Mesenchymal stem cell (in vitro differentiated cells and primary cell): ENCODE measurements around the gene CDH1.

Experiments used
- DNase-seq: peaks from one replicate; pipeline ENCODE4 v3.0.0-alpha.2; 2013
- H2AFZ ChIP-seq: one replicate; pipeline ENCODE4 v1.6.1; 2013; ENCODE audit warnings: low read depth, mild to moderate bottlenecking, control low read depth, inconsistent platforms, low read length, moderate library complexity
- H2AK5ac ChIP-seq: 2 replicates; pipeline ENCODE4 v1.6.1; 2013; ENCODE audit warnings: low read length, moderate library complexity, mild to moderate bottlenecking, inconsistent platforms; ENCODE audit not compliant: severe bottlenecking
- H2BK120ac ChIP-seq: one replicate; pipeline ENCODE4 v1.6.1; 2013; ENCODE audit warnings: low read depth, mild to moderate bottlenecking, inconsistent platforms, low read length, moderate library complexity
- H2BK12ac ChIP-seq, 2 experiments: one replicate each; pipeline ENCODE4 v1.6.1; 2013; ENCODE audit warnings: inconsistent platforms in 2 of 2, low read length in 2 of 2, mild to moderate bottlenecking in 2 of 2, moderate library complexity in 2 of 2, control low read depth in 1 of 2
- H2BK15ac ChIP-seq: one replicate; pipeline ENCODE4 v1.6.1; 2013; ENCODE audit warnings: mild to moderate bottlenecking, low read depth, inconsistent platforms; ENCODE audit not compliant: poor library complexity, severe bottlenecking
- H2BK5ac ChIP-seq: 2 replicates; pipeline ENCODE4 v1.6.1; 2013; ENCODE audit warnings: low read depth, mild to moderate bottlenecking, low read length, control low read depth, inconsistent platforms; ENCODE audit not compliant: poor library complexity, severe bottlenecking
- H3K14ac ChIP-seq, 2 experiments: one replicate each; pipeline ENCODE4 v1.6.1; 2013; ENCODE audit warnings: inconsistent platforms in 2 of 2, low read length in 2 of 2, control low read depth in 1 of 2, mild to moderate bottlenecking in 1 of 2, moderate library complexity in 1 of 2
- H3K18ac ChIP-seq, 2 experiments: one replicate each; pipeline ENCODE4 v1.6.1; 2013; ENCODE audit warnings: inconsistent platforms in 2 of 2, low read length in 2 of 2, control low read depth in 1 of 2, low read depth in 1 of 2, mild to moderate bottlenecking in 1 of 2
- H3K23ac ChIP-seq, 2 experiments: one replicate each; pipeline ENCODE4 v1.6.1; 2013; ENCODE audit warnings: inconsistent platforms in 2 of 2, low read length in 2 of 2, mild to moderate bottlenecking in 2 of 2, moderate library complexity in 2 of 2, control low read depth in 1 of 2
- H3K27ac ChIP-seq: 2 replicates; pipeline ENCODE4 v1.5.1; 2013; ENCODE audit warnings: mild to moderate bottlenecking, moderate library complexity, low read length, control low read depth, inconsistent platforms; ENCODE audit not compliant: poor library complexity, severe bottlenecking
- H3K27me3 ChIP-seq, 2 experiments: 2 replicates each; pipeline versions ENCODE4 v1.6.1 to v1.7.0; 2013; ENCODE audit warnings: low read length in 2 of 2, mild to moderate bottlenecking in 2 of 2, moderate library complexity in 2 of 2, control low read depth in 1 of 2, inconsistent platforms in 1 of 2; ENCODE audit not compliant: control insufficient read depth in 1 of 2, insufficient read depth in 1 of 2
- H3K36me3 ChIP-seq, 2 experiments: 2 replicates each; pipeline versions ENCODE4 v1.6.1 to v1.7.0; 2013; ENCODE audit warnings: low read length in 2 of 2, control low read depth in 1 of 2, inconsistent platforms in 1 of 2, low read depth in 1 of 2, mild to moderate bottlenecking in 1 of 2; ENCODE audit not compliant: insufficient read depth in 2 of 2, control insufficient read depth in 1 of 2
- H3K4ac ChIP-seq, 2 experiments: one replicate each; pipeline ENCODE4 v1.6.1; 2013; ENCODE audit warnings: inconsistent platforms in 2 of 2, low read length in 2 of 2, mild to moderate bottlenecking in 2 of 2, moderate library complexity in 2 of 2, control low read depth in 1 of 2, low read depth in 1 of 2
- H3K4me1 ChIP-seq: 2 replicates; pipeline ENCODE4 v1.6.1; 2013; ENCODE audit warnings: low read depth, low read length, control low read depth; ENCODE audit not compliant: control insufficient read depth, insufficient read depth
- H3K4me2 ChIP-seq: 2 replicates; pipeline ENCODE4 v1.6.1; 2013; ENCODE audit warnings: low read length, mild to moderate bottlenecking, inconsistent platforms; ENCODE audit not compliant: poor library complexity, severe bottlenecking
- H3K4me3 ChIP-seq, 2 experiments: 2 replicates each; pipeline versions ENCODE4 v1.5.1 to v1.7.0; 2013; ENCODE audit warnings: low read length in 2 of 2, mild to moderate bottlenecking in 2 of 2, control low read depth in 1 of 2, low read depth in 1 of 2; ENCODE audit not compliant: insufficient read depth in 1 of 2
- H3K79me1 ChIP-seq: replicated peaks from 2 replicates; pipeline ENCODE4 v1.6.1; 2013; ENCODE audit warnings: mild to moderate bottlenecking, control low read depth, low read length, inconsistent platforms; ENCODE audit not compliant: poor library complexity, severe bottlenecking
- H3K9ac ChIP-seq: 2 replicates; pipeline ENCODE4 v1.7.0; 2013; ENCODE audit warnings: mild to moderate bottlenecking, low read length, moderate library complexity
- H3K9me3 ChIP-seq: 2 replicates; pipeline ENCODE4 v1.7.0; 2013; ENCODE audit warnings: mild to moderate bottlenecking, low read length; ENCODE audit not compliant: control insufficient read depth
- H4K8ac ChIP-seq: one replicate; pipeline ENCODE4 v1.6.1; 2013; ENCODE audit warnings: inconsistent platforms, mild to moderate bottlenecking, low read length, moderate library complexity
- H4K91ac ChIP-seq: one replicate; pipeline ENCODE4 v1.6.1; 2013; ENCODE audit warnings: mild to moderate bottlenecking, low read length, inconsistent platforms
- WGBS: methylation state at CpG from one replicate; pipeline ENCODE4 v1.1.7; 2013; ENCODE audit warnings: mixed read lengths; 5-methylcytosine and 5-hydroxymethylcytosine counted together

CDH1 gene

GRCh38 chr16:68873635-68874471, 136.8 kb downstream of the CDH1 start:
- DNase-seq = no peak
- Histone ChIP-seq H3K18ac (no peak overlapping the region), H2AK5ac (no peak overlapping the region), H3K36me3 (peaks cover 7 to 61% of the 10 kb centered on the region in 2 experiments), H3K9me3 (no peaks in the 10 kb centered on the region), H2BK5ac (no peak overlapping the region), H2BK12ac (no peak overlapping the region), H3K4me1 (no peaks in the 10 kb centered on the region), H4K91ac (no peak overlapping the region), H3K4me2 (no peak overlapping the region), H3K4ac (no peak overlapping the region), H4K8ac (no peak overlapping the region), H3K9ac (no peak overlapping the region), H2AFZ (no peak overlapping the region), H3K27ac (no peak overlapping the region), H3K27me3 (no peaks in the 10 kb centered on the region), H3K23ac (no peak overlapping the region), H2BK120ac (no peak overlapping the region), H3K4me3 (no peak overlapping the region), H2BK15ac (no peak overlapping the region), H3K79me1 (peaks cover 6% of the 10 kb centered on the region), H3K14ac (no peak overlapping the region)
- WGBS = 72% methylated on average over 6 of the region's 7 CpGs

DNA sequence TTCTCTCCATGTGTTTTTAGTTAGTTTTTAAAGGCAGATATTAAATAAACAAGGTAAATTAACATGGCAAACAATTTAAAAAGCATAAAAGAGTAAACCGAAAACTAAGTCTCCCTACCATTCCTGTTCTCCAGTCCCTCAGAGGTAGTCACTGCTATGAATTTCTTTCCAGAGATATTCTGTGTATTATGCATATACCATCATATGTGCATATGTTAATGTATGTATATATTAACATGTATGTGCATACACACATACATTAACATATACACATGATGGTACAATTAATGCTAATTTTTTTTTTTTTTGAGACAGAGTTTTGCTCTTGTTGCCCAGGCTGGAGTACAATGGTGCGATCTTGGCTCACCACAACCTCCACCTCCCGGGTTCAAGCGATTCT, 138.8 kb downstream of the CDH1 start:
- Histone ChIP-seq H4K91ac (no peak overlapping the region), H3K27ac (no peak overlapping the region), H3K9ac (no peak overlapping the region), H3K79me1 (peaks cover 2% of the 10 kb centered on the region), H3K23ac (no peak overlapping the region), H3K27me3 (no peaks in the 10 kb centered on the region), H3K36me3 (peaks cover 14 to 55% of the 10 kb centered on the region in 2 experiments), H3K4me1 (no peaks in the 10 kb centered on the region), H2AFZ (no peak overlapping the region), H2BK5ac (no peak overlapping the region), H3K4me3 (no peak overlapping the region), H3K18ac (no peak overlapping the region), H3K14ac (no peak overlapping the region), H2BK12ac (no peak overlapping the region), H2AK5ac (no peak overlapping the region), H2BK120ac (no peak overlapping the region), H3K9me3 (no peaks in the 10 kb centered on the region), H3K4ac (no peak overlapping the region), H4K8ac (no peak overlapping the region), H2BK15ac (no peak overlapping the region), H3K4me2 (no peak overlapping the region)
- WGBS = 100% methylated on average over 3 of the region's 4 CpGs
- no peak for DNase-seq

GRCh38 chr16:68883685-68884084, 146.6 kb downstream of the CDH1 start:
- Histone ChIP-seq H3K36me3 (peaks cover 18 to 31% of the 10 kb centered on the region in 2 experiments), H2BK15ac (no peak overlapping the region), H2BK120ac (no peak overlapping the region), H3K9ac (no peak overlapping the region), H2AK5ac (no peak overlapping the region), H3K4me1 (no peaks in the 10 kb centered on the region), H4K91ac (no peak overlapping the region), H2BK5ac (no peak overlapping the region), H3K23ac (no peak overlapping the region), H2AFZ (no peak overlapping the region), H3K18ac (no peak overlapping the region), H2BK12ac (no peak overlapping the region), H3K14ac (no peak overlapping the region), H3K79me1 (peaks cover 1% of the 10 kb centered on the region), H3K4ac (no peak overlapping the region), H3K27me3 (no peaks in the 10 kb centered on the region), H3K27ac (no peak overlapping the region), H3K4me2 (no peak overlapping the region), H3K4me3 (no peak overlapping the region), H3K9me3 (no peaks in the 10 kb centered on the region), H4K8ac (no peak overlapping the region)
- no peak for DNase-seq
- 85% methylated on average over 4 of the region's 6 CpGs for WGBS

GRCh38 chr16:68884401-68884800, 147.3 kb downstream of the CDH1 start:
- Histone ChIP-seq H3K9ac (no peak overlapping the region), H2BK120ac (no peak overlapping the region), H3K4ac (no peak overlapping the region), H3K27ac (no peak overlapping the region), H2AK5ac (no peak overlapping the region), H2BK5ac (no peak overlapping the region), H3K36me3 (peaks cover 15 to 29% of the 10 kb centered on the region in 2 experiments), H3K4me1 (no peaks in the 10 kb centered on the region), H4K8ac (no peak overlapping the region), H3K14ac (no peak overlapping the region), H2AFZ (no peak overlapping the region), H3K18ac (no peak overlapping the region), H3K4me2 (no peak overlapping the region), H3K4me3 (no peak overlapping the region), H3K27me3 (no peaks in the 10 kb centered on the region), H2BK12ac (no peak overlapping the region), H3K79me1 (peaks cover 1% of the 10 kb centered on the region), H4K91ac (no peak overlapping the region), H3K9me3 (no peaks in the 10 kb centered on the region), H3K23ac (no peak overlapping the region), H2BK15ac (no peak overlapping the region)
- DNase-seq = no peak
- WGBS = 100% methylated on average over 1 of the region's 1 CpG
